ENCODE results near the gene COASY. TPM values are rescaled to one million over a fixed set of nuclear protein-coding genes. Genes with fewer than 3 reads are reported as not detected.
"Not testable (repeated sequence)": the region's sequence is repeated elsewhere in the genome, so short reads cannot be mapped to it uniquely, and the experiment has no call there.

The COASY gene
- total RNA-seq, 2 experiments from 2014 or later: 42.9 to 123 TPM

GRCh38 chr17:42548993-42549755 lies 12.8 kb upstream of the COASY start:
- Histone ChIP-seq H3K4me2 (ENCODE audit: low read length) (peak overlapping the region; percentile 57), H4K20me1 (ENCODE audit: insufficient read depth, low read length) (no peaks in the 10 kb centered on the region), H3K36me3 (ENCODE audit: insufficient read depth, low read length) (no peaks in the 10 kb centered on the region; the same call in 1 of the 2 replicates), H3K9me3 (ENCODE audit: low read length) (no peaks in the 10 kb centered on the region), H2AFZ (ENCODE audit: low read length) (no peak overlapping the region), H3K9me2 (ENCODE audit: insufficient read depth, low read length) (no peaks in the 10 kb centered on the region), H3K4me1 (ENCODE audit: insufficient read depth, low read length, poor library complexity, severe bottlenecking) (peaks cover 14% of the 10 kb centered on the region), H3K4me3 (ENCODE audit: low read depth, low read length, poor library complexity, severe bottlenecking) (peak overlapping the region; percentile 48), H3K79me2 (ENCODE audit: insufficient read depth, low read depth, low read length) (no peaks in the 10 kb centered on the region), H3K27ac (ENCODE audit: low read depth, low read length, poor library complexity, severe bottlenecking) (no peak overlapping the region)
- intact Hi-C loops (cut with micrococcal nuclease; ENCODE audit: unreplicated experiment): loop anchor here (2.0 kb wide), 1 partner anchor 28 kb away; the partner anchor contains the start of gene PSMC3IP
- POLR2A ChIA-PET: no interaction called here
- TF ChIP-seq EZH2phosphoT487 (IDR thresholded peaks at IDR 0.05; ENCODE audit: borderline replicate concordance, low read depth, low read length) (no peak), CTCF (conservative IDR thresholded peaks at IDR 0.05; ENCODE audit: low read length) (no peak)
- no TSS peak for BruUV-seq (replicated peaks)
- DNase-seq (ENCODE audit: low spot score): no peak
- CTCF ChIA-PET (ENCODE audit: unreplicated experiment): no interaction called here

- Histone ChIP-seq H3K4me3 (ENCODE audit: low read depth, low read length, poor library complexity, severe bottlenecking) (peak within 1 kb of the TSS; percentile 87), H3K4me2 (ENCODE audit: low read length) (peak within 1 kb of the TSS; percentile 86), H3K4me1 (ENCODE audit: insufficient read depth, low read length, poor library complexity, severe bottlenecking) (peaks cover 29% of the 10 kb centered on the region)
- H3K27ac ChIP-seq (ENCODE audit: low read depth, low read length, poor library complexity, severe bottlenecking); BruUV-seq (replicated peaks); H3K9me2 ChIP-seq (ENCODE audit: insufficient read depth, low read length); intact Hi-C loops (cut with micrococcal nuclease; ENCODE audit: unreplicated experiment); DNase-seq (ENCODE audit: low spot score); H2AFZ ChIP-seq (ENCODE audit: low read length); H3K79me2 ChIP-seq (ENCODE audit: insufficient read depth, low read depth, low read length); H3K36me3 ChIP-seq (ENCODE audit: insufficient read depth, low read length); CTCF ChIA-PET (ENCODE audit: unreplicated experiment); H3K9me3 ChIP-seq (ENCODE audit: low read length); H4K20me1 ChIP-seq (ENCODE audit: insufficient read depth, low read length); POLR2A ChIA-PET: not testable (repeated sequence)
Measured at GRCh38 chr17:42552736-42553135, 9.2 kb upstream of the COASY start, which contains the start of gene HSD17B1. TSS of gene HSD17B1 (plus strand) at chr17:42552923. CDS start at chr17:42552934, 11 bp downstream.

GRCh38 chr17:42553161-42553818 lies 8.7 kb upstream of the COASY start:
- Histone ChIP-seq H3K79me2 (ENCODE audit: insufficient read depth, low read depth, low read length) (no peaks in the 10 kb centered on the region), H3K4me2 (ENCODE audit: low read length) (peak overlapping the region; percentile 86), H3K27ac (ENCODE audit: low read depth, low read length, poor library complexity, severe bottlenecking) (no peak overlapping the region), H2AFZ (ENCODE audit: low read length) (no peak overlapping the region), H3K9me3 (ENCODE audit: low read length) (no peaks in the 10 kb centered on the region), H3K4me3 (ENCODE audit: low read depth, low read length, poor library complexity, severe bottlenecking) (peak overlapping the region; percentile 87), H3K36me3 (ENCODE audit: insufficient read depth, low read length) (no peaks in the 10 kb centered on the region), H3K9me2 (ENCODE audit: insufficient read depth, low read length) (no peaks in the 10 kb centered on the region), H4K20me1 (ENCODE audit: insufficient read depth, low read length) (no peaks in the 10 kb centered on the region), H3K4me1 (ENCODE audit: insufficient read depth, low read length, poor library complexity, severe bottlenecking) (peaks cover 29% of the 10 kb centered on the region)
- ChIA-PET POLR2A (no interaction called here), CTCF (ENCODE audit: unreplicated experiment) (no interaction called here)
- BruUV-seq (replicated peaks): no TSS peak
- TF ChIP-seq CTCF (conservative IDR thresholded peaks at IDR 0.05; ENCODE audit: low read length): no peak
- TF ChIP-seq EZH2phosphoT487 (IDR thresholded peaks at IDR 0.05; ENCODE audit: borderline replicate concordance, low read depth, low read length): no peak
- DNase-seq (ENCODE audit: low spot score): no peak
- intact Hi-C loops (cut with micrococcal nuclease; ENCODE audit: unreplicated experiment): no loop called here
